Activated naive CD4-positive, alpha-beta T cell treated with anti-CD3 and anti-CD28 coated beads for 36 hours (primary cell): Measurements from ENCODE around the gene TBC1D22A. TPM values are rescaled to one million over a fixed set of nuclear protein-coding genes. Genes with fewer than 3 reads are reported as not detected.

ENCODE experiments used
- CTCF ChIA-PET: fragments of 350-600 bp; sonication (Branson Sonifier 250); formaldehyde crosslinking; loops from one replicate; lab custom pipeline; 2021; ENCODE audit warnings: antibody characterized with exemption; lab: Charles Lee
- DNase-seq: peaks from one replicate; pipeline ENCODE4 v3.0.0-alpha.2; 2020
- H3K27ac Mint-ChIP-seq: one replicate; pipeline ENCODE4 v1.8.0; 2021; ENCODE audit warnings: mild to moderate bottlenecking, mixed read lengths
- H3K27me3 Mint-ChIP-seq: one replicate; pipeline ENCODE4 v1.8.0; 2021; ENCODE audit warnings: low read depth, mixed read lengths
- H3K36me3 Mint-ChIP-seq: one replicate; pipeline ENCODE4 v1.8.0; 2021; ENCODE audit warnings: low read depth, mixed read lengths
- H3K4me1 Mint-ChIP-seq: one replicate; pipeline ENCODE4 v1.8.0; 2021; ENCODE audit warnings: low read depth, mixed read lengths
- H3K4me3 Mint-ChIP-seq: one replicate; pipeline ENCODE4 v1.8.0; 2021; ENCODE audit warnings: mild to moderate bottlenecking, moderate library complexity, mixed read lengths
- H3K9me3 Mint-ChIP-seq: one replicate; pipeline ENCODE4 v1.8.0; 2021; ENCODE audit warnings: mixed read lengths
- intact Hi-C: fragments of 100-400 bp; cut with micrococcal nuclease; formaldehyde crosslinking; loops from one replicate; pipeline ENCODE4 v1.15.1; 2023
- total RNA-seq, 2 experiments: library from RNA; stranded (reverse); gene quantifications; one replicate each; pipeline ENCODE4 v1.2.3, GENCODE V29; 2021

Gene TBC1D22A
- total RNA-seq, 2 experiments from 2014 or later, result 20.1 to 21.4 TPM

DNA sequence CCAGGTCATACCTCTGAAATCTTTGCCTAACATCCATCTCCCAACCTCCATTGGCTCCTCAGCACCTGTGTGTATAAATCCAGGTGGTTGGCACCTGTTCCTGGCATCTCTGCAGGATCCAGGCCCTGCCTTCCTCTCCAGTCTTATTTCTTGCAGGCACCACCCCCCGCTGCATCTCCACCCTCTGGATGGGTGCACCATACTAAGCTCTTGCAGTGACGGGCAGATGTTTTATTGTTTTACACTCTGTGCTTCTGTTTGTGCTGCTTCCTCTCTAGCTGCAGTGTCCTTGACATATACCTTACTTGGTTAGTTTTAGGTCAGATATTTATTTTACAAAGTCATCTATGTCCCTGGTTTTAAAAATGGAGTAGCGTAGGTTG, 102.6 kb downstream of the TBC1D22A start:
- peaks cover 9% of the 10 kb centered on the region for H3K9me3 Mint-ChIP-seq
- H3K4me3 Mint-ChIP-seq, result no peak overlapping the region
- no peaks in the 10 kb centered on the region for H3K27me3 Mint-ChIP-seq
- CTCF ChIA-PET, result no interaction called here
- H3K36me3 Mint-ChIP-seq, result peaks cover 36% of the 10 kb centered on the region
- peaks cover 3% of the 10 kb centered on the region for H3K4me1 Mint-ChIP-seq
- H3K27ac Mint-ChIP-seq, result no peak overlapping the region
- no peak for DNase-seq
- intact Hi-C loops, result no loop called here

DNA sequence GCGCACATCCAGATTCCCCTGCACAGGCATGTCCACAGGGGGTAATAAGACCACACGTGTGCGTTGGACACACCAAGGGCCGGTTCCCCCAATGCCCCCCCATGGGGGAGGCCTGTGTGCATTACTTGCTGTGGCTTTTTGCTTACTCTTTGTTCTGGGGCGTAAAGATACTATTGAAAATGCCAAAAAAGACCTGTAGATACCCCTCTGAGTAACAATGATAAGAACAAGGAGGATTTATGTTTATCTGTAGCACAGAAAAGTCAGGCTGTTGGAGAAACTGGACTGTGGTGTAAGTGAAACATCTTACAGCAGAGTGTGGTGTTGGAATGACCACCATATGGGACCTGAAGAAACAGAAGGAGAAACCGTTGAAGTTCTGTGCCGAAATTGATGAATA, 103.2 kb downstream of the TBC1D22A start:
- DNase-seq, result no peak
- H3K27me3 Mint-ChIP-seq, result no peaks in the 10 kb centered on the region
- H3K4me3 Mint-ChIP-seq, result no peak overlapping the region
- H3K9me3 Mint-ChIP-seq, result peaks cover 12% of the 10 kb centered on the region
- H3K36me3 Mint-ChIP-seq, result peaks cover 40% of the 10 kb centered on the region
- peaks cover 3% of the 10 kb centered on the region for H3K4me1 Mint-ChIP-seq
- CTCF ChIA-PET, result no interaction called here
- intact Hi-C loops, result no loop called here
- no peak overlapping the region for H3K27ac Mint-ChIP-seq

DNA sequence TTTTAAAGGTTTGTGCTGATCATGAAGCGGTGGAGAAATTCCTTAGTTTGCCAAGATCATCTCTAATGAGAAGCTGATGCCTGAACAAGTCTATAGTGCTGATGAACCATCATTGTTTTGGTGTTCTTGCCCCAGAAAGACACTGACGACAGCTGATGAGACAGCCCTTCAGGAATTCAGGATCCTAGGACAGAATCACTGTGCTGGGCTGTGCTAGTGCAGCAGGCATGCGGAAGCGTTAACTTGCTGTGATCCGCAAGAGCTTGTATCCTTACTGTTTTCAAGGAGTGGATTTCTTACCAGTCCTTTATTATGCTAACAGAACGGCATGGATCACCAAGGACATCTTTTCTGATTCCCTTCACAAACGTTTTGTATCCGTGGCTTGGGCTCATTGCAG, 104.1 kb downstream of the TBC1D22A start:
- H3K9me3 Mint-ChIP-seq, result peaks cover 21% of the 10 kb centered on the region
- CTCF ChIA-PET, result no interaction called here
- no peak for DNase-seq
- H3K36me3 Mint-ChIP-seq, result peaks cover 50% of the 10 kb centered on the region
- no peaks in the 10 kb centered on the region for H3K27me3 Mint-ChIP-seq
- intact Hi-C loops, result no loop called here
- H3K4me1 Mint-ChIP-seq, result peaks cover 3% of the 10 kb centered on the region
- no peak overlapping the region for H3K27ac Mint-ChIP-seq
- no peak overlapping the region for H3K4me3 Mint-ChIP-seq

DNA sequence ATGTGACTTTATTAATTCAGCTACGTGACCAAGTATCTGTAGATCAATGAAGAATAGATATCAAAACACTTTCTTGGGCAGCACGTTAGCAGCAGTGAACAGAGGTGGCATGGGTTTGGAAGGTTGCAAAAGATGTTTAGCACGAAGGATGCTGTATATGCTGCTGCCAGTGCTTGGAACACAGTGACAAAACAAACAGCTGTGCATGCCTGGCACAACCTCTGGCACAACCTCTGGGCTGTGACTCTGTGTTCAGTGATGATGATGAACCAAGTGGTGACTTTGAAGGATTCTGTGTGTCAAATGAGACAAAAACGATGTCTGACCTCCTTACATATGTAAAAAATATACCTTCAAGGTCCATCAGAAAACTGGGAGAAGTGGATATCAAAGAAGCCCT, 104.7 kb downstream of the TBC1D22A start:
- peaks cover 50% of the 10 kb centered on the region for H3K36me3 Mint-ChIP-seq
- CTCF ChIA-PET, result no interaction called here
- peaks cover 3% of the 10 kb centered on the region for H3K4me1 Mint-ChIP-seq
- H3K9me3 Mint-ChIP-seq, result peaks cover 23% of the 10 kb centered on the region
- H3K27ac Mint-ChIP-seq, result no peak overlapping the region
- no peak overlapping the region for H3K4me3 Mint-ChIP-seq
- intact Hi-C loops, result no loop called here
- DNase-seq, result no peak
- no peaks in the 10 kb centered on the region for H3K27me3 Mint-ChIP-seq

DNA sequence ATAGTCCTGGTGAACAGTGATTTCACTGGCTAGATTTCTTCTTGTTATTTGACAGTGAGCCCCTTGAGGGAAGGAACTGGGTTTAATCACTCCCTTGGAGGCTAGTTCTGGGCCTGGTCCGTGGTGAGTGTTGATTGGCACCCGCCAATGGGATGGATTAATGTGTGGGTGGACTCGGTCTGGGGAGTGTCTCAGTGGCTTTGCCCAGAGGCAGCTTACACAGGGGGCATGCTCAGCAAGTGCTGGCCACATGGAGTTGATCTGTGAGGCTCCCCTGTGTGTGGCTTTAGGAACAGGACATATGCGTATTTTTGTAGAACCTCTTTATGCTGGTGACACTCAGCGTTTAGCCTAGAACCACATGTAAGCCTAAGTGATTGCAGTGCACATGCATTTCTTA, 106.9 kb downstream of the TBC1D22A start:
- peaks cover 23% of the 10 kb centered on the region for H3K9me3 Mint-ChIP-seq
- intact Hi-C loops, result no loop called here
- no peak for DNase-seq
- no peak overlapping the region for H3K27ac Mint-ChIP-seq
- peaks cover 4% of the 10 kb centered on the region for H3K4me1 Mint-ChIP-seq
- H3K36me3 Mint-ChIP-seq, result peaks cover 45% of the 10 kb centered on the region
- H3K27me3 Mint-ChIP-seq, result no peaks in the 10 kb centered on the region
- CTCF ChIA-PET, result no interaction called here
- no peak overlapping the region for H3K4me3 Mint-ChIP-seq

DNA sequence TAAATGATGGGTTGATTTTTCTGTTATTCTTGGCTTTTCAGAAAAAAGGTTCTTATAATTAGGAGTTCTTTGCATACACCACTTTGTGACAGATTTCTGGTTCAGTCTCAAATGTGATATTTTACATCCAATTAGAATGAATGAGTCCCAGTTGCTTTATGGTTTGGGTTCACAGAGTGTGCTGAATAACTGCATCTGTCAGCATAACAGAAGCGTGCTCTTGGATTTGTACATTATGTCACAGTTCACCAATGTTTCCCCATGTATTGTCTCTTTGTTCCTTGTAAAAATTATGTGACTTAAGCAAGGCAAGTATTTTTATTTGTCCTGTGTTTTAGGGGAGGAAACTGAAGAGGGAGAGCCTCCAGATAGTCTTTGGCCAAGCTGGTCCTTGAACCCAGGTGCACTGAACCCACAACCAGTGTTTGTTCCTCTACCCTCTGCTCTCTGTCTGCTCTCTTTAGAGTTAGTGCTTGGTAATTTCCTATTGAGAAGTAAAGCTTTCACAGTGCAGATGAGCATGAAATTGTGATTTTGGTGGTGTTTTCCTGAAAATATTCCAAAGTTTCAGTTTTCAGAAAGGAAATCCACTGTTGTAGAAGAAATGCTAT, 107.5 kb downstream of the TBC1D22A start:
- H3K27me3 Mint-ChIP-seq, result no peaks in the 10 kb centered on the region
- CTCF ChIA-PET, result no interaction called here
- H3K27ac Mint-ChIP-seq, result no peak overlapping the region
- peaks cover 4% of the 10 kb centered on the region for H3K4me1 Mint-ChIP-seq
- peaks cover 42% of the 10 kb centered on the region for H3K36me3 Mint-ChIP-seq
- H3K9me3 Mint-ChIP-seq, result peaks cover 23% of the 10 kb centered on the region
- no peak overlapping the region for H3K4me3 Mint-ChIP-seq
- DNase-seq, result no peak
- intact Hi-C loops, result no loop called here

DNA sequence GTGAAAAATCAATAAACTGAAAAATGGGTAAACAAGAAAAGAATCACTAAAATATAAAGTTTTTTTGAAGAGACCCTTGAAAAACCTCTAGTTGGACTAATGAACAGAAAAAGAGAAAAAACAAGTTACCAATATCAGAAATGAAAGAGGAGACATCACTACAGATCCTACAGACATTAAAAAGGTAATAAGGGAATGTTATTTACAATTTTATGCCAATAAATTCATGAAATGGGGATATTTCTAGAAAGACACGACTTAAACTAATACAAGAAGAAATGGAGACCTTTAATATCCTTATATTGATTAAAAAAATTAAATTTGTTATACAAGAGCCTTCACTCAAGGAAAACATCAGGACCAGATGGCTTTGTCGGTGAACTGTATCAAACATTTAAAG, 109.4 kb downstream of the TBC1D22A start:
- H3K4me1 Mint-ChIP-seq, result peaks cover 4% of the 10 kb centered on the region
- intact Hi-C loops, result no loop called here
- no peak overlapping the region for H3K27ac Mint-ChIP-seq
- H3K4me3 Mint-ChIP-seq, result no peak overlapping the region
- H3K36me3 Mint-ChIP-seq, result peaks cover 35% of the 10 kb centered on the region
- H3K27me3 Mint-ChIP-seq, result no peaks in the 10 kb centered on the region
- DNase-seq, result no peak
- CTCF ChIA-PET, result no interaction called here
- peaks cover 23% of the 10 kb centered on the region for H3K9me3 Mint-ChIP-seq

DNA sequence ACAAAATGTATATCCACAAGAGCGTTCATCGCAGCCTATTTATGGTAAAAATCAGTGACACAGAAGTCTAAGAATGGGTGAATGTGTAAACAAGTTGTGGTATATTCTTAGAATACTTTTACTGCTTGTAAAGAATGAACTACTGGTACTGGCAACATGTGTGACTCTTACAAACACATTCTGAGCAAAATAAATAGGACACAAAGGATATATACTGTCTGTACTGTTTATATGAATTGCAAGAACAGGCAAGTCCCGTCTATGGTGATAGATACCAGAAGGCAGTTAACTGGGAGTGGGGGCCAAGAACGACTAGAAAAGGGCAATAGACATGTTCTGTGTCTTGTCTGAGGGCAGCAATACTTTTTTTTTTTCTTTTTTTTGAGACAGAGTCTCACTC, 112.6 kb downstream of the TBC1D22A start:
- peaks cover 12% of the 10 kb centered on the region for H3K4me1 Mint-ChIP-seq
- DNase-seq, result no peak
- no peak overlapping the region for H3K27ac Mint-ChIP-seq
- H3K27me3 Mint-ChIP-seq, result no peaks in the 10 kb centered on the region
- H3K36me3 Mint-ChIP-seq, result peaks cover 17% of the 10 kb centered on the region
- H3K9me3 Mint-ChIP-seq, result peaks cover 14% of the 10 kb centered on the region
- H3K4me3 Mint-ChIP-seq, result no peak overlapping the region
- intact Hi-C loops, result no loop called here
- CTCF ChIA-PET, result interaction anchor here (0.8 kb wide), 1 partner anchor 20 kb away, joined by 3 read pairs; no protein-coding TSS in a partner anchor

DNA sequence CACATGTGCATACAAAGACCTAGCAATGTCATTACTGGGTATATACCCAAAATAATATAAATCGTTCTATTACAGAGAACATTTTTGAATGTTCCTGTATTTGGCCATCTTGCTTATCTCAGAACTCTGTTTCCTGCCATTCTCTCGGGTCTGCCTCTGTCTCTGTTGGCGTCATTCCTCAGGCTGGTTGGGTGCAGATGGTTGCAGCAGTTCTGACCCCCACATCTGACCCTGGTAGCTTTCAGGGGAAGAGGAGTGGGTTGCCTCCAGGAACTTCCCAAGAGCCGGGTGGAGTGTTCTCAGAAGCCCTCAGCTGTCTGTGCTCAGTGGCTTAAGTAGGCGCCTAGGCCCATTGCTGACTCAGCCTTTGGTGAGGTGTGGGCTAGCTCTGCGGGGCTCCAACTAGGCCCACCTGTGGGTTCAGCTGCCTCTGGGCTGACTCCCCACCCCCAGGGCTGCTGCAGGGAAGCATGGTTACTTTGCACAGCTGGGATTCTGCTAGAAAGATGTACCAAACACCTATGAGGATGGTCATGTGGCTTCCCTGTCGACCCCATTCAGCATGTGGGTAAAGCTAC, 114.0 kb downstream of the TBC1D22A start:
- Mint-ChIP-seq H3K4me3 (no peak overlapping the region), H3K27me3 (no peaks in the 10 kb centered on the region), H3K9me3 (peaks cover 4% of the 10 kb centered on the region)

DNA sequence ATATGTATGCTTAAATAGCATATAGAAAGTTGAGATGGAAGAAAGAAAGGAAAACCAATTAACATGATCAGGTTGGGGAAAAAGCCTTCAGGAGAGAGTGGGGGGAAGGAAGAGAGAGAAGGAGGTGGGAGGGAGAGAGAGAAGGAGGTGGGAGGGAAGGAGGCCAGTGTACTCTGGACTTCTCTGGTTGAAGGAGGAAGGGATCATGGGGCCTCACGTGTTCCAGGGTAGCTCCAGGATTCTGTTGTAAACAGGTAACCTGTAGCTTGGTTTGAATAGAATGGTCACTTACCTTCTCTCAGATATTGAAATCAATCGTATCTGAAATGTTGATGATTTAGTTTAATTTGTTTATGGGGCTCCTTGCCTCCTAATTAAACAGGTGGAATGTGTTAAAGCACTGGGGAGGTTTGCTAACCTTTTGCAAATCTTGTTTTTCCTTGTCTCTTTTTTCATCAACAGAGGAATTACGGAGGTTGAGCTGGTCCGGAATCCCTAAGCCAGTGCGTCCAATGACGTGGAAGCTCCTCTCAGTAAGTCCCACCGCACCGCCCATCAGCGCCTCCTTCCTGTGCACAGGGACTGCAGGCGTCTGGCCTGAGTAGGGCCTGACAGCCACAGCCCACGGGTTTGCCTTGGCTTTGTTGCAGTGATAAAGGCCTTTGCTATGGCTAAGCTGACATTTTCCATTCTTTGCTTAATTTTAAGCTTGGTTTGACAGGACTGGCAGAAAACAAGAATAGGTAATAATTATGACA, 115.9 kb downstream of the TBC1D22A start:
- intact Hi-C loops, result no loop called here
- H3K4me3 Mint-ChIP-seq, result no peak overlapping the region
- no peaks in the 10 kb centered on the region for H3K27me3 Mint-ChIP-seq
- CTCF ChIA-PET, result no interaction called here
- DNase-seq, result no peak
- no peak overlapping the region for H3K27ac Mint-ChIP-seq
- no peaks in the 10 kb centered on the region for H3K9me3 Mint-ChIP-seq
- H3K4me1 Mint-ChIP-seq, result peaks cover 12% of the 10 kb centered on the region
- H3K36me3 Mint-ChIP-seq, result no peaks in the 10 kb centered on the region

More for the DNA sequence above, 114.0 kb downstream of the TBC1D22A start:
- H3K36me3 Mint-ChIP-seq, result peaks cover 5% of the 10 kb centered on the region
- peaks cover 12% of the 10 kb centered on the region for H3K4me1 Mint-ChIP-seq
- H3K27ac Mint-ChIP-seq, result no peak overlapping the region
- intact Hi-C loops, result no loop called here
- CTCF ChIA-PET, result interaction anchor here (1.0 kb wide), 1 partner anchor 509 kb away, joined by 4 read pairs; no protein-coding TSS in a partner anchor
- no peak for DNase-seq

DNA sequence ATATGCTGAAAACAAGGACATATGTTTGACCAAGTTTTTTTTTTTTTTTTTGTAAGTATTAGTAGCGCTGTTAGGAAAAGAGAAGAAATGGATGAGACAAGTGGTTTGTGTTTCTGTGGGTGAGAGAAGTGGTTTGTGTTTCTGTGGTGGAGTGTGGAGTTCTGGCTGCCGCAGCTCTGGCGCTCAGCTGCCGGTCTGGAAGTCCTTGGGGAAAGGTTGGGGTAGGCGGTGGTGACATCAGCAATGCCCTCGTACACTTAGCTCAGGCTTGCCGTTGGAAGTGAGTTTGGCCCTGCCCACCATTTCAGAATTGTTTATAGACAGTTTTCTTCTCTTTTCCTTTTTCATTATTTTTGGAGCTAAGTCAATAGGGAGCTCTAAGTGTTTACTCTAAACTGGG, 116.6 kb downstream of the TBC1D22A start:
- CTCF ChIA-PET, result no interaction called here

DNA sequence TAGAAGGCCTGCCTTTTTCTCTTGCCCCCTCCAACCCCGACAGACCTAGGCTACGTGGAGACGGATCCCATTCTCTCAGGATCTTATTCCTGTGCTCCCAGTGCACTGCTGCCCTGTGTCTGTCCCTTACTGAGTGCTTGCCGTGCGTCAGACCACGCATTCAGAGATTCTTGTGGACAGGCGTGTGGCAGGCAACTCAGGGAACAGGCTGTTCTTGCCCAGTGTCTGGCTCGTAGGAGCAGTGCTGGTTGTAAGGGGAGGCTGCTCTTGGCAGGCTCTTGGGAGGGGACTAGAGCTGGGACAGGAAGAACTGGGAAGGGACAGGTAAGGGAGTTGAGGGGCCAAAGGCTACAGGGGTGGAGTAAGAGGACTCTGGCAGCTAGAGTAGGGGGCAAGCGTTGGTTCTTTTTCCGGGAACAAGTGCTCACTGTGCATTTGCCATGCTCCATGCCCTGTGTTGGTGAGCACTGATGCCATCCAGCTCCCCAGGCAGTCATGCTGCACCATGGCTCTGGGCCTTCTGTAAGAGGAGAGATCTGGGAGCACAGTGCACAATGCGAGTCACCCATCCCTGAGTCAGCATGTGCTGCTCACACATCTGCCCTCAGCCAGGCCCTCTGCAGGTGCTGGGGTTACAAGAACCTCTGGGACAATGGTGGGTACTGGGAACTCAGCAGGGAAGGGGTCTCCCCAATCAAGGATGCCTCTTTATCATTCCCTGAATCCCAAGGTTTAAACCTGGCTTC, 119.1 kb downstream of the TBC1D22A start:
- Mint-ChIP-seq H3K36me3 (peaks cover 10% of the 10 kb centered on the region), H3K4me1 (peaks cover 8% of the 10 kb centered on the region), H3K27me3 (no peaks in the 10 kb centered on the region), H3K4me3 (no peak overlapping the region), H3K9me3 (no peaks in the 10 kb centered on the region), H3K27ac (no peak overlapping the region)
- peak; percentile 17 for DNase-seq
- intact Hi-C loops, result no loop called here
- CTCF ChIA-PET, result no interaction called here

More for the DNA sequence above, 116.6 kb downstream of the TBC1D22A start:
- intact Hi-C loops, result no loop called here
- H3K36me3 Mint-ChIP-seq, result peaks cover 4% of the 10 kb centered on the region
- H3K27me3 Mint-ChIP-seq, result no peaks in the 10 kb centered on the region
- DNase-seq, result no peak
- H3K4me3 Mint-ChIP-seq, result no peak overlapping the region
- H3K9me3 Mint-ChIP-seq, result no peaks in the 10 kb centered on the region
- peaks cover 11% of the 10 kb centered on the region for H3K4me1 Mint-ChIP-seq
- H3K27ac Mint-ChIP-seq, result no peak overlapping the region
